ENCODE measurements around the gene SLC25A14. TPM values are rescaled to one million over a fixed set of nuclear protein-coding genes. Genes with fewer than 3 reads are reported as not detected.
A peak's percentile ranks its signal among the peaks of the same experiment; 100 is the strongest.
"Not testable (repeated sequence)": the region's sequence is repeated elsewhere in the genome, so short reads cannot be mapped to it uniquely, and the experiment has no call there.

Gene SLC25A14
- total and polyA plus RNA-seq, 2 donors, result 8.5 to 14.1 TPM

DNA sequence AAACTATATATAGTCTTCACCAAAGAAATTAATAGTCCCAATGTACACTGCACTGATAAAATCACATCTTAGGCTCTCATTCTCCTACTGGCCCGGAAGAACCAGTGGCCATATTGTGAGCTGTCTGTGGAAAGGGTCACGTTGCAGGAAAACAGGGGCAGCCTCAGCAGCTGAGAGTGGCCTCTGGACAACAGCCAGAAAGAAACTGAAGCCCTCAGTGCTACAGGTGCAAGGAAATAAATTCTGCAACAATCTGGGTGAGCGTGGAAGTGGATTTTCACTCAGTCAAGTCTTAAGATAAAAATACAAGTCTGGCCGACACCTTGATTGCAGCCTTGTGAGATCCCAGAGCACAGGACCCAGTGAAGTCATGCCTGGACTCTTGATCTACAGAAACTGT is 3.2 kb upstream of the SLC25A14 start:
- Histone ChIP-seq H3K4me3 (ENCODE audit: low read depth, low read length) (no peak overlapping the region), H3K36me3 (ENCODE audit: insufficient read depth) (no peaks in the 10 kb centered on the region), H3K4me1 (ENCODE audit: insufficient read depth) (no peaks in the 10 kb centered on the region), H3K27ac (ENCODE audit: low read depth) (no peak overlapping the region)
- 51% methylated on average over 4 of the region's 4 CpGs for WGBS
- no peak for DNase-seq (ENCODE audit: extremely low spot score)

DNA sequence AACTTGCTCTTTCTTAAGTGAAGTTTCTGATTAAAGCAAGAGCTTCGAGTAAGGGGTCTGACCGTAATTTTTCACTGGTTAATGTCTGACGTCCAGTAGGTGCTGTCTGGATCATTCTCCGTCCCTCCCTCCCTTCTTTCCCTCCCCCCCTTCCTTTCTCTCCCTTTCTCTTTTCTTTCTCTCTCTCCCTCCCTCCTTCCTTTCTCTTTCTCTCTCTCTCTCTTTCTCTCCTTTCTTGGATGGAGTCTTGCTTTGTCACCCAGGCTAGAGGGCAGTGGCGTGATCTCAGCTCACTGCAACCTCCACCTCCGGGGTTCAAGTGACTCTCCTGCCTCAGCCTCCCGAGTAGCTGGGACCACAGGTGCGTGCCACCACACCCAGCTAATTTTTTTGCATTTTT is 850 bp upstream of the SLC25A14 start:
- not testable (repeated sequence) for DNase-seq (ENCODE audit: extremely low spot score); H3K27ac ChIP-seq (ENCODE audit: low read depth); H3K4me1 ChIP-seq (ENCODE audit: insufficient read depth); H3K36me3 ChIP-seq (ENCODE audit: insufficient read depth)
- 63% methylated on average over 8 of the region's 8 CpGs for WGBS
- peak overlapping the region; percentile 84 for H3K4me3 ChIP-seq (ENCODE audit: low read depth, low read length)

GRCh38 chrX:130340271-130340670 is 552 bp downstream of the SLC25A14 start:
- Histone ChIP-seq H3K4me1 (ENCODE audit: insufficient read depth) (no peaks in the 10 kb centered on the region), H3K36me3 (ENCODE audit: insufficient read depth) (no peaks in the 10 kb centered on the region), H3K4me3 (ENCODE audit: low read depth, low read length) (peak overlapping the region; percentile 84), H3K27ac (ENCODE audit: low read depth) (no peak overlapping the region)
- no peak for DNase-seq (ENCODE audit: extremely low spot score)
- 3% methylated on average over 9 of the region's 9 CpGs for WGBS

DNA sequence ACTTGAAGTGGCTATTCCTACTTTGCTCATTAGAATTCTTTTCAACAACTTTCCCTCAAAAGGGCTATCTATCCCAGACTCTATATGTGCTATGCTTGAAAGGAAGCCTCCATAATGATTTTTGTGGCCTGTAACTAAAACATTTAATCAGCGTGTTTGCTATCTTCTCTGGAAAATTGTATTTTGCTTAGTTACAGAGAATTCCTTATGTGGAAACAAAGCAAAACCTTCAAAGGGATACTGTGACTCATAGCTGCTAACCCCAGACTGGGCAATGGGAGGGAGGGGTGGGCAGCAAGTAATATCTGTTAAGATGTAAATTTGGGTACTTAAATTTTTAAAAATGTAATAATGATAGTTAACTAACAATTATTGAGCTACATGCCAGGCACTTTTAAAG is 3.7 kb downstream of the SLC25A14 start:
- H3K4me1 ChIP-seq (ENCODE audit: insufficient read depth), result no peaks in the 10 kb centered on the region
- WGBS, result 90% methylated on average over 1 of the region's 1 CpG
- no peak overlapping the region for H3K4me3 ChIP-seq (ENCODE audit: low read depth, low read length)
- H3K27ac ChIP-seq (ENCODE audit: low read depth), result no peak overlapping the region
- no peaks in the 10 kb centered on the region for H3K36me3 ChIP-seq (ENCODE audit: insufficient read depth)
- DNase-seq (ENCODE audit: extremely low spot score), result no peak

GRCh38 chrX:130347321-130347720 is 7.6 kb downstream of the SLC25A14 start:
- DNase-seq (ENCODE audit: extremely low spot score), result no peak
- no peak overlapping the region for H3K27ac ChIP-seq (ENCODE audit: low read depth)
- H3K4me3 ChIP-seq (ENCODE audit: low read depth, low read length), result no peak overlapping the region
- no peaks in the 10 kb centered on the region for H3K36me3 ChIP-seq (ENCODE audit: insufficient read depth)
- H3K4me1 ChIP-seq (ENCODE audit: insufficient read depth), result no peaks in the 10 kb centered on the region
- 42% methylated on average over 1 of the region's 1 CpG for WGBS

GRCh38 chrX:130351567-130351966 is 11.8 kb downstream of the SLC25A14 start:
- WGBS, result 95% methylated on average over 3 of the region's 3 CpGs

DNA sequence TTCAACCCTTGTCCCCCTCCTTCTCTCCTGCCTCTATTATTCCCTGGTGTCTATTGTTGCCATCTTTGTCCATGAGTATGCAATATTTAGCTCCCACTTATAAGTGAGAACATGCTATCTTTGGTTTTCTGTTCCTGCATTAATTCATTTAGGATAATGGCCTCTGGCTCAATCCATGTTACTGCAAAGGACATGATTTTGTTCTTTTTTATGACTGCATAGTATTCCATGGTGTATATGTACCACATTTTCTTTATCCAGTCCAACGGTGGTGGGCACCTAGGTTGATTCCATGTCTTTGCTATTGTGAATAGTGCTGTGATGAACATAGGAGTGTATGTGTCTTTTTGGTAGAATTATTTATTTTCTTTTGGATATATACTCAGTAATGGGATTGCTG is 12.3 kb downstream of the SLC25A14 start:
- DNase-seq (ENCODE audit: extremely low spot score); H3K4me3 ChIP-seq (ENCODE audit: low read depth, low read length); H3K4me1 ChIP-seq (ENCODE audit: insufficient read depth); H3K27ac ChIP-seq (ENCODE audit: low read depth); H3K36me3 ChIP-seq (ENCODE audit: insufficient read depth): not testable (repeated sequence)
- 98% methylated on average over 1 of the region's 1 CpG for WGBS

More at GRCh38 chrX:130351567-130351966, 11.8 kb downstream of the SLC25A14 start:
- Histone ChIP-seq H3K4me1 (ENCODE audit: insufficient read depth) (no peaks in the 10 kb centered on the region), H3K36me3 (ENCODE audit: insufficient read depth) (no peaks in the 10 kb centered on the region), H3K4me3 (ENCODE audit: low read depth, low read length) (no peak overlapping the region), H3K27ac (ENCODE audit: low read depth) (no peak overlapping the region)
- DNase-seq (ENCODE audit: extremely low spot score), result no peak

DNA sequence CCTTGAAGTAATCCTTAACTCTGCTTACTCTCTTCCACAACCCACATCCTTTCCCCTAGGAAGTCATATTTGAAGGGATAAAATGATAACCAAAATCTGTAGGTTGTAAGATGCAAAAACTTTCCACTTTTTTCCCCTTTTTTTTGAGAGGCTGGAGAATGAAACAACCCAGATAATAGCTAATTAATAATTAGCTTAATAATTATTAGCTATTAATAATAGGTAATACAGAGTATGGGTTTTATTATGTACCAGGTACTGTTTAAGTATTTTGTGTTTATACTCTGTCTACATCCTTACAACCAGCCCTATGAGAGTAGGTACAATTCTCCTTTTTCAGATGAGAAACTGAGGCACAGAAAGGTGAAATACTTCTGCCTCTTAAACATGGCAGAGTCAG is 36.4 kb downstream of the SLC25A14 start:
- no peak overlapping the region for H3K27ac ChIP-seq (ENCODE audit: low read depth)
- H3K4me3 ChIP-seq (ENCODE audit: low read depth, low read length), result no peak overlapping the region
- no peaks in the 10 kb centered on the region for H3K4me1 ChIP-seq (ENCODE audit: insufficient read depth)
- DNase-seq (ENCODE audit: extremely low spot score), result no peak
- no peaks in the 10 kb centered on the region for H3K36me3 ChIP-seq (ENCODE audit: insufficient read depth)

DNA sequence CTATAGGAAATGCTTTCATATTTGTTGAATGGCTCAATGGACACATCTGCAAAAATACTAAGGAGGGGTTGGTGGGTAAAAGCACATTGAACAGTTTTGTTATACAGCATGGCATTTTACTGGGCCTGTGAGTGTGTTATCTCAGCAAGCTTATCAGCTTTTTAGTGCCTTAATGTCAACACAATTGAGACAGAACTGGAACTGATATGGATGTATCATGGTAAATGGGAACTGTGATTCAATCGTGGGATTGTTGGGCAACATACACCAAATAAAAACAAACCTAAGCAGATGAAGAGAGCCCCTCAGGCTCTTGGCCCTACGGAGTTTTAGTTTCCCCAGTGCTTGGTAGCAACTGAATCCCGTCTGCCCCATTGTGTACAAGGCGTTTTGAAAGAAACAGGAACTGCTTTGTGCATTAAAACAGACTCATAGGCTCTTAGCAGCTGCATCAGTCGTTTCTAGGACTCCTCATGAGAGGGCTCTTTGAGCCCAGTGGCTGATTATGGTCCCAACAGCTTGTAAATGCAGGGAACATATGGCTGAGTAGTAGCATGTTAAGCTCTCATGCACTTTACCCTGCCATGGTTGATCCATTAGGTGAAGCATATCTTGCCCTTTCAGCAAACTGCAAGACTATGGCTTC is 38.4 kb downstream of the SLC25A14 start:
- Histone ChIP-seq H3K27ac (ENCODE audit: low read depth) (no peak overlapping the region), H3K36me3 (ENCODE audit: insufficient read depth) (no peaks in the 10 kb centered on the region), H3K4me3 (ENCODE audit: low read depth, low read length) (no peak overlapping the region), H3K4me1 (ENCODE audit: insufficient read depth) (no peaks in the 10 kb centered on the region)
- no peak for DNase-seq (ENCODE audit: extremely low spot score)
- 20% methylated on average over 5 of the region's 5 CpGs for WGBS

GRCh38 chrX:130385520-130385919 is 45.8 kb downstream of the SLC25A14 start, which contains the start of gene GPR119:
GPR119 (minus strand) TSS chrX:130385674; CDS start chrX:130385447, 227 bp downstream.
- WGBS, result 71% methylated on average over 4 of the region's 4 CpGs
- Histone ChIP-seq H3K27ac (ENCODE audit: low read depth) (no peak within 1 kb of the TSS), H3K4me3 (ENCODE audit: low read depth, low read length) (no peak within 1 kb of the TSS), H3K4me1 (ENCODE audit: insufficient read depth) (no peaks in the 10 kb centered on the region), H3K36me3 (ENCODE audit: insufficient read depth) (no peaks in the 10 kb centered on the region)
- DNase-seq (ENCODE audit: extremely low spot score), result no peak

- Histone ChIP-seq H3K36me3 (ENCODE audit: insufficient read depth) (no peaks in the 10 kb centered on the region), H3K4me3 (ENCODE audit: low read depth, low read length) (no peak overlapping the region), H3K4me1 (ENCODE audit: insufficient read depth) (no peaks in the 10 kb centered on the region), H3K27ac (ENCODE audit: low read depth) (no peak overlapping the region)
- 79% methylated on average over 5 of the region's 5 CpGs for WGBS
- no peak for DNase-seq (ENCODE audit: extremely low spot score)
Observed at GRCh38 chrX:130386408-130386808, 46.7 kb downstream of the SLC25A14 start.

DNA sequence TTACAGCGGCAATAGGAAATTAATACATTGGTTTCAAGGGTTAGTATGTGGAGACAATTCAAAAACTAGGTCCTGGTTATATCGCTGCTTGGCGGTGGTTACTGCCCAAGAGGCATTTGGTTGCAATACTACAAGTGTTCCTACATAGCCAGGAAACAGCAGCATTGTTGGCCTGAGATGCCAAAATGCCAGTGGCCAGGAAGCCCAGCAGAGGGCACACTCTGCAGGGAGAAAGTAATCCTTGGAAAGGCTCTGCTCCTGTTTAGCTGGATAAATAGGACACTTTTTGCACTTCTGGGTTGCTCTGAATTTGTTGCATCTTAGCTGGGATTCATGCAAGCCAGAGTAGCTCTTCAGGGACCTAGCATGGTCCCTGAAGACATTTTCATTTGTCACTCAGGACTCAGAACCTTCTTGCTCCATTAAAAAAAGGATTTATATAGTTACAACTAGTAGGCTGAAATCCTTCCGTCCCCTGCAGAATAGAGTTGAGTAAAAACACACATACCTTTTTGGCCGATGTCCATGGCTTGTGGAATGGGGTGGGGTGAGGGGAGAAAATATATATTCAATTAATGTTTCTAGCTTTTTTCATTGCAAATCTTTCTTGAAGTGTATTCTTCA is 53.8 kb downstream of the SLC25A14 start:
- Histone ChIP-seq H3K4me1 (ENCODE audit: insufficient read depth) (no peaks in the 10 kb centered on the region), H3K27ac (ENCODE audit: low read depth) (no peak overlapping the region), H3K36me3 (ENCODE audit: insufficient read depth) (no peaks in the 10 kb centered on the region), H3K4me3 (ENCODE audit: low read depth, low read length) (no peak overlapping the region)
- 28% methylated on average over 5 of the region's 5 CpGs for WGBS
- DNase-seq (ENCODE audit: extremely low spot score), result no peak

GRCh38 chrX:130395341-130395740 is 55.6 kb downstream of the SLC25A14 start:
- H3K27ac ChIP-seq (ENCODE audit: low read depth), result no peak overlapping the region
- 69% methylated on average over 7 of the region's 7 CpGs for WGBS
- no peak overlapping the region for H3K4me3 ChIP-seq (ENCODE audit: low read depth, low read length)
- no peaks in the 10 kb centered on the region for H3K4me1 ChIP-seq (ENCODE audit: insufficient read depth)
- H3K36me3 ChIP-seq (ENCODE audit: insufficient read depth), result no peaks in the 10 kb centered on the region
- no peak for DNase-seq (ENCODE audit: extremely low spot score)

GRCh38 chrX:130401415-130402207 is 61.9 kb downstream of the SLC25A14 start, which contains the start of gene RBMX2:
RBMX2 (plus strand) TSS chrX:130401987; CDS start chrX:130402033, 46 bp downstream.
- DNase-seq (ENCODE audit: extremely low spot score), result peak; percentile 14
- Histone ChIP-seq H3K27ac (ENCODE audit: low read depth) (peak within 1 kb of the TSS; percentile 56), H3K4me1 (ENCODE audit: insufficient read depth) (no peaks in the 10 kb centered on the region), H3K4me3 (ENCODE audit: low read depth, low read length) (peak within 1 kb of the TSS; percentile 68), H3K36me3 (ENCODE audit: insufficient read depth) (no peaks in the 10 kb centered on the region)
- WGBS, result under 1% methylated on average over 47 of the region's 47 CpGs
